Pulmonary artery endothelial cell (primary cell): ENCODE results near the gene MPO. TPM values are rescaled to one million over a fixed set of nuclear protein-coding genes. Genes with fewer than 3 reads are reported as not detected.

Experiments
- DNase-seq: peaks from one replicate; pipeline ENCODE4 v3.0.0-alpha.2; 2011; ENCODE audit warnings: low read depth, low spot score
- total RNA-seq: library from RNA; depleted of rRNA; stranded (reverse); fragments of >200 nt; gene quantifications from 2 replicates; pipeline ENCODE4 v1.2.3, GENCODE V29; 2014

MPO gene
- total RNA-seq, 1 donor from 2014 or later = under 0.01 TPM

DNA sequence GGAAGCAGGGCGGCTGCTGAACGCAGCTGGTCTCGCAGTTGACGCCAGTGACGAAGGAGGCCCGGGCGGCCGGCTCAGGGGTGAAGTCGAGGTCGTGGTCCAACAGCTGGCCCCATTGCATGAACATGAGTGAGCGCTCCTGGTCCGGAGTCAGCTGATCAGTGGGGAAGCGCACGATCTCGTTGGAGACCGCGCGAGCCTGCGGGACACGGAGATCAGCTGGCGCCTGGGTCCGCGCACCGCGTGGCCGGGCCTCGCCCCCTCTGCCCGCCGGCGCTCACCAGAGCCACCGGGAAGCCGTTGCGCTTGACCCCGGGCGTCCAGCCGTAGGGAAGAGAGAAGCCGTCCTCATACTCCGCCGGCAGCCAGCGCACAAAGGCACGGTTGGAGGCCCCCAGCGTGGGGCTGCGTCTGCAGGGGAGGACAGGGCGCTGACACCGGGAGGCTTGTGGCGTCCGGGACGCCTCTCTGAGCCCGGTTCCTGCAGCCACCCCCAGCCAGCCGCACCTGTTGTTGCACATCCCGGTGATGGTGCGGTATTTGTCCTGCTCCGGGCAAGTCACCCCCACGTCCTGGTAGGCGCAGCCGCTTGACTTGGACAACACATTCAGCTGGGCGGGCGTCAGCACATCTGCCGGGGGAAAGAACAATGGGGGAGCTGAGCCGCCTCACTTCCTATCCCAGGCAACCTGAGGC lies 1.6 kb downstream of the MPO start:
- DNase-seq = no peak

DNA sequence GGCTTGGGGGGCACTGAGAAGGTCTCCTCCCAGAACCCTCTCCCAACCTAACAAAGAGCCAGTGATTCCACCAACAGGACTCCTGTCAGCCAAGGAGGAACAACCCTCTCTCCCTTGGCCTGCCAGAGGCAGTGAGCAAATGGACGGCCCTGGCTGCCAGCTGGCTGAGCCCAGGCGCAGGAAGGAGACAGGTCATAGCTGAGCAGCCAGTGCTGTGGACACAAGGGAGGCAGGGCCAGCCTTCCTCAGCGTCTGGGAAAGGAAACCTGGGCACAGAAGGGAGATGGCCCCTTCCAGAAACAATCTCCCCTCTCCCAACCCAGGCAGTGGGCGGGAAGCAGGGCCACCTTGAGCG lies 2.1 kb downstream of the MPO start:
- no peak for DNase-seq

DNA sequence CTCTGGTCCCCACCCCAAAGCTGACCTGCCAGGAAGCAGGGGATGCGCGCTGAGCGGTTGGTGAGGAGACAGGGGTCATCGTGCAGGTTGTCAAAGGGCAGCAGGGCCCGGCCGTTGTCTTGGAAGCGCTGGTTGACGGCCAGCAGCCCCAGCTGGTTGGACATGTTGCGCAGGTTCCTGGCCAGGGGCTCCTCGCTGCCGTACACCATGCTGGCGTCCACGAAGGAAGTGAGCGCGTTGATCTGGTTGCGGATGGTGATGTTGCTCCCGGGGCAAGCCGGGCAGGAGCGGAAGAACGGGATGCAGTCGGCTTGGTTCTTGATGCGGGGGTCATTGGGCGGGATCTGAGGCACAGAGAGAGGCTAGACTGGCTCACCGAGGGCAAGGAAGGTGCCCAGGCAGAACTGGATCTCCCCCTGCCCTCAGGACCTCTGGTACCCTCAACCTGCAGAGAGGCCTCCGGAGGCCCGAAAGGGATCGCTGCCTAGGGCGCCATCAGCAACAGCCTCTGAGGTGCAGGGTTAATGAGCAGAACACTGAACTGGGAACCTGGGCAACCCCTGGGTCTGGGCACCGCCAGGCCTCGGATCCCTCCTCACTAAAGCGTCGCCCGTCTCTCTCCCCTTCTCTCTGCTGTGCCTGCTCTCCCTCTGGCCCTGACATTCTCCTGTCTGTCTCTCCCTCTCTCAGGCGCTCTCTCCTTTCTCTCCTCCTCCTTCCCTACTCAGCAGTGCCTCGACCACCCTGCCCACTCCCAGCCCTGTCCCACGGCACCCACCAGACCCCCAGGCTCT lies 2.7 kb downstream of the MPO start:
- DNase-seq = no peak

DNA sequence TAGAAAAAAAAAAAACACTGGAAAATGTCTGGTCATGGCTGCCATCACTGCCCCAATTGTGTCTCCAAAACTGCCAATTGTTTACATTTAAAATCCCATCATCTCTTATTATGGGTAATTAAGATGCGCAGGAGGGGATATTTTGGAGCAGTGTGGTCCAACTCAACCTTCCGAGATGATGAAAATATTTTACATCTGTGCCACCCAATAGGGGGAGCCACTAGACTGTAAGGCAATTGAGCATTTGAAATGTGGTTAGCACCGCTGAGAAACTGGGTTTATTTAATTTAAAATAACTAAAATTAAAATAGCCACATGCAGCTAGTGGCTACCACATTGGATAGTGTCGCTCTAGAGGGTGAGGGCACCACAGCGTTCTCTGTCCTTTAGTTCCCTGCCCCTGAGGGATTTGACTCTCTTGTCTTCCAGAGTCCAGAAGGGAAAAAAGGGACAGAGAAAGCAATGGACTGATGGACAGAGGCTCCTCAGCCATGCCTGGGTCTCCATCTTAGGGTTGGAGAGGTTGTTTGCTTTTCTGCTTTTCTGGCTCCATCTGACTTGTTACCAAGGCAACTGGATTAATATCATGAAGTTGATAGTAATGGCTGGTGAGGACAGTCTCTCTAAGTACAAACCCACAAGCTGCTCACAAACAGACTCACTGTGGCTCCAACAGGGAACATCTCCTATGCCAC lies 3.5 kb downstream of the MPO start:
- DNase-seq = no peak

DNA sequence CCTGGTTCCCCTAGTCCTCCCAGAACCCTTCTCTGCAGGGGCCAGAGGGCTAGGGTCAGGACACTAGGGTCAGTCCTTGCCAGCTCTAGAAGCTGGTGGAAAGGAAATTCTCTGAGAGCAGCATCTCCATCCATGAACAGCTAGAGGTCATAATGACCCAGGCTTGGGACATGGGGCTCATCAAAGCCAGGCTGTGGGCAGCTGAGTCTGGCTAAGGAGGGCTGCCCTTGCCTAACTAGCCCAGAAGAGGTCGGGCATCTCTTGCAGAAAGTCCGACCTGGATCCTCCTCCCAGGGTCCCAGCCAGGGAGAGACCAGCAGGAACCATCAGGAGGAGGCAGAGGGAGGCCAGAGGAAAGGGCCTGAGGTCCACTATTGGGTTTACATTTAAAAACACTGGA lies 4.3 kb downstream of the MPO start:
- DNase-seq = no peak

DNA sequence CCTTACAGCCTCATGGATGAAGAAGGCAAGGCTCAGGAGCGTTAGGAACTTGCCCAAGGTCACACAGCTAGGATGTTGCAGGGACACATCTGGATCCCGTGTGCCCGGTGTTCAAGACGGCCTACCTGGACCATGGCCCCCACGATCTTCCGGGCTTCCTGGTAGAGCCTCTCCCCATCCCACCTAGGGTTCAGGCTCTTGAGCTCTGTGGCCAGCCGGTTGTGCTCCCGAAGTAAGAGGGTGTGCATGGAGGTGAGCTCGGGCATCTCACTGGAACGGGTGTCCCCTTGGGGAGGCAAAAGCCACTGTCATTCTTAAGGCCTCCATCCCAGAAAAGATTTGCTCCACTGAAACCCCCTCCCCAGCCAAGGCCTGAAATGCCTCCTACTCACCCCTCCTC lies 5.3 kb downstream of the MPO start:
- no peak for DNase-seq

GRCh38 chr17:58273453-58274104 lies 7.2 kb downstream of the MPO start:
- DNase-seq = no peak

GRCh38 chr17:58272367-58273280 lies 8.1 kb downstream of the MPO start:
- no peak for DNase-seq

DNA sequence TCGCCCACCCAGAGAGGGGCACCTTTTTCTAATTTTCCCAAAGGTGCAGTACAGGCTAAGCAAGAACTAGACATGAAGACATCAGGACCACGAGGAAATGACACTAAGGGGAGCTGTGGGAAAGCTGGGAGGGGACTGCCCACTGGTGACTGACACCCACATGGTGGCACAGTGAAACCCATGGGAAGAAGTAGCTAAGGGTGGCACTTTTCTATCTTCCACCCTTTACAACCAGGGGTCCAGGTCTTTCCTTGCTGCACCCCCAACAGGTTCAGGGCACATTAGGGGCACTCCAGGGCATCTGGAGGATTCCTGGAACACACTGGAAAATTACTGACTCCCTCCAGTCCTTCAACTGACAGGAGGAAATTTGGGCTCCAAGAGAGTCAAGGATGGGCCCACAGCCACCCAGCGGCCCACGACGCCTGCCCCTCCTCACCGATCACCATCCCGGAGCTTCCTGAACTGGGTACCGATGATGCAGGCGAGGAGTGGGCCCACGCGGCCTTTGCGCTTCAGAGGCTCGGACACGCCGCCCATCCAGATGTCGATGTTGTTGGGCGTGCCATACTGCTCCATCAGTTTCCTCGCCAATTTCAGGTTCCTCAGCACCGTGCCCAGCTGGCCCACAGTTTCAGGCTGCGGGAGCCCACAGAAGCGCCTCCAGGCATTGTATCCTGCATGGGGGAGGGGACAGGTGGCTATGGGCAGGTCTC lies 9.4 kb downstream of the MPO start:
- DNase-seq = no peak

DNA sequence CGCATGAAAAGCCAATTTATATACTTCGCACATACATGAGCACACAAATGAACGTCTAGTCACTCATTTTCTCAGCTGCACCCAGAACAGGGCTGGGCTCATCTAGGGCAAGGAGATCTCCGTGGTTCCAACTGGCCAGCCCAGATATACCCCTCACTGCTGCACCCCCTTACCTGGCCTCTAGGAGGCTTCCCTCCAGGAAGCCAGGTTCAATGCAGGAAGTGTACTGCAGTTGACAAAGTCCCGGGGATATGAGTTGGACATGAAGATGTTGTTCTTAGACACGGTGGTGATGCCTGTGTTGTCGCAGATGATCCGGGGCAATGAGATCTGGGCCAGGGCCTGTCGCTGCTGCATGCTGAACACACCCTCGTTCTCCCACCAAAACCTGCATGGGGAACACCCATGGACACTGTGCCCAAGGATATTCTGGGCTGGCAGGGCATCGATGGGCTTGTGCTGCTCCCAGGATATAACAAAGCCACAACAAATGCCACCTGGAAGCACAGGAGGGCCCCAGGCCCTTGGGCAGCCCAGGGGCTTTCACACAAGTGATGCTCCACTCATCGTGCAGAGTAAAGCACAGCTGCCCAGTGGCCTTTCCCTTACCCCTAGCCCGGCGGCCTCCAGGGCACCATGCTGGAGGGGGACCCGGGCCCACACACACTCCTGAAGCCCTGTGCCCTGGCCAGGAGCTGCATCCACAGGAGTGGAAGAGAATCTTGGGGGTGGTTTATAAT lies 10.1 kb downstream of the MPO start:
- DNase-seq = no peak

DNA sequence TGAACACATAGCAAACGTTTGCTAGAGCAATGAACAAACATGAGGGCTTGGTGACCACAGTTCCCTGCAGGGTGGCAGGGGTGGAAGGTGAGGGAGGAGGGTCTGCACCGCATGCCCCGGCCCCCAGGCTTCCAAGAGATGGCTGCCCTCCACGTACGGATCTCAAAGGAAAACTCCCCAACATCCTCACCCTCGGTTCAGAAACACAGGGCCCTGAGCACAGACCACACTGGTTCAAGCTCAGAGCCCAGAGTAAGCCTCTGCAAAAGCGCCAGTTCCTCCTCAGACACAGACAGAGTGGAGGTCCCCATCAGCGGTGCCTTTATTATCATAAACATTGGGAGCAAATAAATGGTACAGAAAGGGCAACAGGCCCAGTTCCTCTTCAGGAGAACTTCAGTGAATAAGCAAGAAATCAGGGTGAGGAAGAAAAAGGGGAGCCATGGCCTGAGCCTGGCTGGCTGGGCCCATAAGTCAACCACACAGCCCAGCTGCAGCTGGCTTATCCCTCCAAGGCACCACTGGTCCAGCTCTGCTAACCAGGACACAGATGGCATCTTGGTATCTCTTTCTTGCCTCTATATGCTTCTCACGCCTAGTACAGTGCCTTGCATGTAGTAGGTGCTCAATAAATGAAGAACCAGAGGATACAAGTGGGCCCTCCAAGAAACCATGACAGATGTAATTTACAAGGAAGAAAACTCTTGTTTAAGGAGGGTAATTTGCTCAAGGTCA lies 11.0 kb downstream of the MPO start:
- DNase-seq = no peak

- DNase-seq = no peak
Observed at GRCh38 chr17:58268774-58269556, 11.8 kb downstream of the MPO start.

DNA sequence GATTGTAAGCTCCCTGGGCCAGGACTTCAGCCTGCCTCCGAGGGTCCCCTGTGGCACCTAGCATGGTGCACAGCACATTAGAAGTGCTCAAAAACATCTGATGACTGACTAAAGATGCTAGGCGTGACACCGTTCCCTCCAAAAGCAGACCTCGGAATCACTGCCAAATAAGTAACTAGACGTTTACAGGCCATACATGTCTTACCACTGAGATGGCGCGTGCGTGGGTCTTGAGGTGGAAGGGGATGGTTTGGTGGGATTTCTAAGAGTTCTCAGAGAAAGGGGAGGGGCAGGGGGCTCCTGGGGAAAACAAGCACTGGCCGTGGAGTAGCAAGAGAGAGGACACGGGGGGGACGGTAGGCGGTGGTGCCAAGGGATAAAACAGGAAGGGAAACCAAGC lies 12.4 kb downstream of the MPO start:
- DNase-seq = no peak

- DNase-seq = no peak
Observed at GRCh38 chr17:58267347-58268324, 13.1 kb downstream of the MPO start.

- DNase-seq = no peak
Observed at GRCh38 chr17:58265902-58266875, 14.5 kb downstream of the MPO start.

DNA sequence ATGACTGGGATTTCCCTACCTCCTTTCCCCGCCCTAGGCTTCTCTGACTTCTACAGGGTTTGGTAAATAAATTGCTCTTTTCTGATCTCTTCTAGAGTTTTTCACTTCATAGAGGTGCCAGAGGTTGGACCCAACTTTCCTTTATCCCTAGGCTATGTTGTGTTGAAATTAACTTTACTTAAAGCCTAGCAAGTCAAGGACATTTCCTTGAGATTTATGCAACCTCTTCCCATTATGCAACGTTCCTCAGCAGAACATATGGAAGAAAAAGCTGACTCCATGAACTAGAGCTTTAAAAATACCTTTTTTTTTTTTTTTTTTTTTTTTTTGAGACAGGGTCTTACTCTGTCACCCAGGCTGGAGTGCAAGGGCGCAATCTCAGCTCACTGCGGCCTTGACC lies 15.5 kb downstream of the MPO start:
- DNase-seq = no peak
